Heart left ventricle (tissue), 16 donors: ENCODE measurements around the gene NDUFB10. TPM values are rescaled to one million over a fixed set of nuclear protein-coding genes. Genes with fewer than 3 reads are reported as not detected.
A peak's percentile ranks its signal among the peaks of the same experiment; 100 is the strongest.

Experiments used
- ATAC-seq, 4 donors: fragments of 200-7000 bp; cut with Tn5 transposase; one replicate each; pipeline ENCODE4 v1.9.1; 2020 to 2022; ENCODE audit warnings: moderate library complexity in 4 of 4, mild to moderate bottlenecking in 3 of 4, moderate number of reproducible peaks in 1 of 4
- DNase-seq, 5 donors: peaks; one replicate each; pipeline ENCODE4 v3.0.0-alpha.2; 2020
- H3K27ac ChIP-seq, 12 donors: fragments of 200-600 bp; sonication (generic) in 4 of 12; one replicate each; pipeline versions ENCODE4 v1.5.0 to v1.8.0; 2016 to 2022; ENCODE audit warnings: mild to moderate bottlenecking in 2 of 12
- H3K27me3 ChIP-seq, 9 donors: fragments of 200-600 bp; sonication (generic) in 2 of 9; one replicate each; pipeline versions ENCODE4 v1.5.1 to v1.8.0; 2016 to 2022; ENCODE audit warnings: mild to moderate bottlenecking in 3 of 9
- H3K36me3 ChIP-seq, 9 donors: fragments of 200-600 bp; sonication (generic) in 2 of 9; one replicate each; pipeline versions ENCODE4 v1.5.0 to v1.8.0; 2018 to 2022; ENCODE audit warnings: mild to moderate bottlenecking in 2 of 9
- H3K4me1 ChIP-seq, 12 donors: fragments of 200-600 bp; sonication (generic) in 4 of 12; one replicate each; pipeline versions ENCODE4 v1.5.0 to v1.8.0; 2016 to 2022; ENCODE audit warnings: mild to moderate bottlenecking in 3 of 12
- H3K4me3 ChIP-seq, 12 donors: fragments of 200-600 bp; sonication (generic) in 4 of 12; one replicate each; pipeline versions ENCODE4 v1.5.0 to v1.8.0; 2017 to 2022; ENCODE audit warnings: mild to moderate bottlenecking in 9 of 12, moderate library complexity in 4 of 12
- H3K9me3 ChIP-seq, 12 donors: fragments of 200-600 bp; sonication (generic) in 4 of 12; one replicate each; pipeline versions ENCODE4 v1.5.0 to v1.8.0; 2016 to 2022; ENCODE audit warnings: mild to moderate bottlenecking in 1 of 12
- POLR2A ChIP-seq, 2 donors: fragments of 450-650 bp; IDR thresholded peaks; one replicate each; pipeline ENCODE4 v1.6.1; 2017; ENCODE audit warnings: antibody characterized with exemption in 2 of 2, mild to moderate bottlenecking in 2 of 2, moderate library complexity in 2 of 2
- WGBS, 4 donors: extraction: QIAGEN DNeasy Blood & Tissue Kit in 2 of 4; methylation state at CpG; one replicate each; pipeline versions ENCODE4 v1.1.5 to v1.1.7; 2013 to 2018; 5-methylcytosine and 5-hydroxymethylcytosine counted together
- intact Hi-C, 10 donors: fragments of 100-400 bp; cut with DNase I; formaldehyde crosslinking; loops; one replicate each; pipeline versions ENCODE4 v1.11.1 to v1.14.2; 2022
- polyA plus RNA-seq, 2 donors: library from polyadenylated mRNA; stranded (reverse); fragments of 200-250 nt; gene quantifications; one replicate each; pipeline ENCODE4 v1.2.3, GENCODE V29; 2013
- total RNA-seq, 9 donors: library from RNA; depleted of rRNA in 2 of 9; stranded (reverse); fragments of >200 nt in 2 of 9; fragmentation: NEBNext Ultra II Directional in 3 of 9; extraction: Animal tissue kit (Norgen Biotek cat#: 25700) in 3 of 9; gene quantifications; one replicate each; pipeline versions ENCODE4 v1.1.0 to v1.2.4, GENCODE V29; 2016 to 2023
- TF ChIP-seq, protein P1 (sequence below), 12 donors: fragments of 200-600 bp; sonication (generic) in 4 of 12; IDR thresholded peaks; one replicate each; pipeline versions ENCODE4 v1.5.0 to v1.8.0; 2018 to 2022; ENCODE audit warnings: antibody characterized with exemption in 12 of 12, mild to moderate bottlenecking in 5 of 12
- donor health status: ischemic (EF 13 %, LVEDD 7.1; RV severe dilation, severe dysfunction).
- donor health status: healthy with polysubstance abuse.
- donor health status: DM: no; HTN: yes; CAD: no.
- donor health status: DM: no; HTN: no; CAD: no.
- donor health status: ischemic (EF 25% LVEDD 6.9; RV normal size, moderate dysfunction).
- donor health status: ischemic (EF 25% LVEDD 5.7; RV mildly dilated, moderate dysfunction).
- donor health status: healthy.
- donor health status: DM: yes; HTN: yes; CAD: no.
- donor health status: ischemic (EF 35%, LVEDD 5.7; RV mildly dilated, moderate dysfunction).
- donor health status: nonischemic (EF 11% LVEDD 7.7; RV severe dilation, severe dysfunction).
- donor health status: DM: yes; HTN: yes; CAD: no.
- donor health status: PGD.
- donor health status: ischemic (EF 29% LVEDD 5.4; RV normal size, mild dysfunction).
- donor health status: nonischemic (EF 23%, LVEDD 6.1; RV moderate dilation, normal function).

Gene NDUFB10
- total and polyA plus RNA-seq, 11 donors: 316 to 1,618 (median 548) TPM

DNA sequence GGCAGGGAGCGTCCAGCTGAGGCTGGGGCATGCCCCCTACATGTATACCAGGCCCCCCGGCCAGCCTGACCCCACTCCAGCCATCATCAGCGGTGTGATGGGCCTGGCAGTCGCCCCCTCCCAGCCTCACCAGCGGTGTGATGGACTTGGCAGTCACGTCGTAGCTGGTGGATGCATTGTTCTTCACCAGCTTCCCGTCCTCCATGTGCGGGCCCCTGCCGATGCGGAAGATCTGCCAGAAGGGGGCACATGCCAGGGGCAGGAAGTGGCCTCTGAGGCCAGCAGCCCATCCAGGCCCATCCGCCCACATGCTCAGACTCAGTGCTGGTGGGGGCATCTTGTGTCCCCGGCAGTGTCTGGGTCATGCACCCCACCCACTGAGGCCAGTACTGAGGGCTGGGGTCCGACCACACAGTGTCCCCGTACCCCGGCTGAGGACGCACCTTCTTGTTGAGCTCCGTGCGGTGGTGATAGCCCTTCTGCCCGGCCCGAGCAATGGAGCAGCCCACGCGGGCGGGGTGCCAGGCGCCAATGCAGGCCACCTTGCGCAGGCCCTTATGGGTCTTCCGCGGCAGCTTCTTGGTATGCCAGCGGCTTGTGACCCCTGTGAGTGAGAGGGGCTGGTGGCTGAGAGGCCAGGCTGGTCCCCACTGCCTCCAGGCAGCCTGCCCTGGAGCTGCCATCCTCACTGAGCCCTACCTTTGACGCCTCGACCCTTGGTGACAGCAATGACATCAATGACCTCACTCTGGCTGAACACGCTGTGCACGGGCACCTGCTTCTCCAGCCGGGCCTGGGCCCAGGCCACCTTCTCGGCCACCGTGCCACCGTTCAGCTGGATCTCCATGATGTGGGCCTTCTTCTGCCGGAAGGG, 12.6 kb upstream of the NDUFB10 start:
- intact Hi-C loops: no loop called here
- H3K9me3 ChIP-seq: no peaks in the 10 kb centered on the region
- no peak for TF ChIP-seq POLR2A (IDR thresholded peaks at IDR 0.05)
- TF ChIP-seq, protein P1, sequence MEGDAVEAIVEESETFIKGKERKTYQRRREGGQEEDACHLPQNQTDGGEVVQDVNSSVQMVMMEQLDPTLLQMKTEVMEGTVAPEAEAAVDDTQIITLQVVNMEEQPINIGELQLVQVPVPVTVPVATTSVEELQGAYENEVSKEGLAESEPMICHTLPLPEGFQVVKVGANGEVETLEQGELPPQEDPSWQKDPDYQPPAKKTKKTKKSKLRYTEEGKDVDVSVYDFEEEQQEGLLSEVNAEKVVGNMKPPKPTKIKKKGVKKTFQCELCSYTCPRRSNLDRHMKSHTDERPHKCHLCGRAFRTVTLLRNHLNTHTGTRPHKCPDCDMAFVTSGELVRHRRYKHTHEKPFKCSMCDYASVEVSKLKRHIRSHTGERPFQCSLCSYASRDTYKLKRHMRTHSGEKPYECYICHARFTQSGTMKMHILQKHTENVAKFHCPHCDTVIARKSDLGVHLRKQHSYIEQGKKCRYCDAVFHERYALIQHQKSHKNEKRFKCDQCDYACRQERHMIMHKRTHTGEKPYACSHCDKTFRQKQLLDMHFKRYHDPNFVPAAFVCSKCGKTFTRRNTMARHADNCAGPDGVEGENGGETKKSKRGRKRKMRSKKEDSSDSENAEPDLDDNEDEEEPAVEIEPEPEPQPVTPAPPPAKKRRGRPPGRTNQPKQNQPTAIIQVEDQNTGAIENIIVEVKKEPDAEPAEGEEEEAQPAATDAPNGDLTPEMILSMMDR (IDR thresholded peaks at IDR 0.05): no peak
- DNase-seq (no peak), ATAC-seq (no peak)
- peaks cover 0 to 4% (median 0%) of the 10 kb centered on the region in 9 donors for H3K36me3 ChIP-seq
- no peak overlapping the region for H3K4me3 ChIP-seq
- H3K27ac ChIP-seq: peak overlapping the region in 2 of 12 donors; percentile 8 to 11
- H3K4me1 ChIP-seq: peaks cover 0 to 35% (median 16%) of the 10 kb centered on the region in 12 donors
- no peaks in the 10 kb centered on the region for H3K27me3 ChIP-seq
- WGBS, 4 donors: 72 to 85% (median 79%) methylated on average over 24 to 38 of the region's 38 CpGs

DNA sequence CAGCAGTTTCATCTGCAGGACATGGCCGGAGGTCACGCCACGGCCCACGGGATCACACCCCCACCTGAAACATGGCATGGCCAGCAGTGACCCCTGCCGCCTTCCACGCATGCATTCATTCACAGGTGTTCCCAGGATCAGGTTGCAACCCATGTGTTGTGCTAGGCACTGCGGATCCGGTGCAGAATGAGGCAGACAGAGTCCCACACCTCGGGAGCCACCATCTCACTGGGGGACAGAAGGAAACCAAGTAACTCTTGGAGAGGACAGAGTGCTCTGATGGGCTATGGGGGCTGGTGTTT, 12.0 kb upstream of the NDUFB10 start:
- Histone ChIP-seq H3K9me3 (no peaks in the 10 kb centered on the region), H3K4me3 (no peak overlapping the region), H3K27ac (peak overlapping the region in 2 of 12 donors; percentile 8 to 11), H3K27me3 (no peaks in the 10 kb centered on the region), H3K36me3 (peaks cover 0 to 4% (median 0%) of the 10 kb centered on the region in 9 donors), H3K4me1 (peaks cover 0 to 29% (median 10%) of the 10 kb centered on the region in 12 donors)
- WGBS, 4 donors: 85 to 95% (median 90%) methylated on average over 8 to 9 of the region's 9 CpGs
- intact Hi-C loops: no loop called here
- ATAC-seq (no peak), DNase-seq (no peak)
- TF ChIP-seq, protein P1 (IDR thresholded peaks at IDR 0.05): no peak
- no peak for TF ChIP-seq POLR2A (IDR thresholded peaks at IDR 0.05)

- 86 to 94% (median 93%) methylated on average over 10 to 11 of the region's 11 CpGs for whole genome bisulfite sequencing, 4 donors
- H3K36me3 ChIP-seq: peaks cover 0 to 4% (median 0%) of the 10 kb centered on the region in 9 donors
- peaks cover 0 to 30% (median 5%) of the 10 kb centered on the region in 12 donors for H3K4me1 ChIP-seq
- TF ChIP-seq, protein P1 (IDR thresholded peaks at IDR 0.05): no peak
- TF ChIP-seq POLR2A (IDR thresholded peaks at IDR 0.05): no peak
- ATAC-seq: no peak
- no peak for DNase-seq
- no peak overlapping the region for H3K4me3 ChIP-seq
- intact Hi-C loops: no loop called here
- peak overlapping the region in 1 of 12 donors; percentile 37 for H3K27ac ChIP-seq
- H3K27me3 ChIP-seq: no peaks in the 10 kb centered on the region
- no peaks in the 10 kb centered on the region for H3K9me3 ChIP-seq
These were observed 9.8 kb upstream of the NDUFB10 start for GRCh38 chr16:1949507-1949906.

- no peaks in the 10 kb centered on the region for H3K27me3 ChIP-seq
- H3K27ac ChIP-seq: peak overlapping the region; percentile 59 to 97 (median 83)
- ATAC-seq (peak; percentile 4 to 36 (median 22)), DNase-seq (peak in 1 of 5 donors; percentile 55)
- no peak overlapping the region for H3K4me3 ChIP-seq
- WGBS, 4 donors: 39 to 68% (median 55%) methylated on average over 4 to 7 of the region's 7 CpGs
- TF ChIP-seq, protein P1 (IDR thresholded peaks at IDR 0.05): no peak
- TF ChIP-seq POLR2A (IDR thresholded peaks at IDR 0.05): no peak
- H3K9me3 ChIP-seq: no peaks in the 10 kb centered on the region
- peaks cover 0 to 30% (median 5%) of the 10 kb centered on the region in 12 donors for H3K4me1 ChIP-seq
- intact Hi-C loops: no loop called here
- H3K36me3 ChIP-seq: peaks cover 0 to 4% (median 0%) of the 10 kb centered on the region in 9 donors
These were observed 9.3 kb upstream of the NDUFB10 start for GRCh38 chr16:1950047-1950446.
